Measurements from ENCODE around the gene GALNT7.
A peak's percentile ranks its signal among the peaks of the same experiment; 100 is the strongest.

Gene GALNT7

GRCh38 chr4:173270312-173271027 lies 101.9 kb downstream of the GALNT7 start:
- DNase-seq = no peak

GRCh38 chr4:173272314-173272713 lies 103.7 kb downstream of the GALNT7 start:
- no peak for DNase-seq

GRCh38 chr4:173272996-173273395 lies 104.4 kb downstream of the GALNT7 start:
- no peak for DNase-seq

- no peak for DNase-seq
Measured at GRCh38 chr4:173273941-173274340, 105.3 kb downstream of the GALNT7 start.

GRCh38 chr4:173274744-173275143 lies 106.1 kb downstream of the GALNT7 start:
- no peak for DNase-seq

- no peak for DNase-seq
Measured at GRCh38 chr4:173275150-173275549, 106.5 kb downstream of the GALNT7 start.

GRCh38 chr4:173277340-173277739 lies 108.7 kb downstream of the GALNT7 start:
- no peak for DNase-seq

- no peak for DNase-seq
Measured at GRCh38 chr4:173280998-173281397, 112.4 kb downstream of the GALNT7 start.

GRCh38 chr4:173281406-173282255 lies 113.0 kb downstream of the GALNT7 start:
- DNase-seq = no peak

GRCh38 chr4:173282256-173282562 lies 113.6 kb downstream of the GALNT7 start:
- no peak for DNase-seq

- DNase-seq = no peak
Measured at GRCh38 chr4:173282626-173283025, 114.0 kb downstream of the GALNT7 start.

GRCh38 chr4:173284463-173284862 lies 115.9 kb downstream of the GALNT7 start:
- DNase-seq = no peak

GRCh38 chr4:173287486-173287885 lies 118.9 kb downstream of the GALNT7 start:
- DNase-seq = no peak

- peak; percentile 19 to 55 for DNase-seq
Measured at GRCh38 chr4:173288296-173288695, 119.7 kb downstream of the GALNT7 start.

- DNase-seq = no peak
Measured at GRCh38 chr4:173288698-173289352, 120.2 kb downstream of the GALNT7 start.

GRCh38 chr4:173289353-173289727 lies 120.7 kb downstream of the GALNT7 start:
- DNase-seq = no peak

GRCh38 chr4:173291899-173292298 lies 123.3 kb downstream of the GALNT7 start:
- DNase-seq = no peak

GRCh38 chr4:173293663-173294062 lies 125.1 kb downstream of the GALNT7 start:
- DNase-seq = no peak

- no peak for DNase-seq
Measured at GRCh38 chr4:173294444-173294843, 125.8 kb downstream of the GALNT7 start.

- peak in 1 of 2 experiments; percentile 2 for DNase-seq
Measured at GRCh38 chr4:173301518-173302201, 133.0 kb downstream of the GALNT7 start.

- no peak for DNase-seq
Measured at GRCh38 chr4:173307778-173308177, 139.2 kb downstream of the GALNT7 start.

- DNase-seq = no peak
Measured at GRCh38 chr4:173311368-173311767, 142.8 kb downstream of the GALNT7 start.

GRCh38 chr4:173314715-173315114 lies 146.1 kb downstream of the GALNT7 start:
- DNase-seq = no peak
